GM21423 (cell line): Measurements from ENCODE around the gene KLHDC9.
"Not testable (repeated sequence)": the region's sequence is repeated elsewhere in the genome, so short reads cannot be mapped to it uniquely, and the experiment has no call there.

Experiments
- ATAC-seq: cut with Tn5 transposase; IDR thresholded peaks from one replicate; pipeline ENCODE4 v1.9.1; 2021; ENCODE audit warnings: mild to moderate bottlenecking, moderate library complexity; ENCODE audit not compliant: unreplicated experiment

Gene KLHDC9

GRCh38 chr1:161092621-161093028 lies 5.5 kb upstream of the KLHDC9 start:
- ATAC-seq: no peak

DNA sequence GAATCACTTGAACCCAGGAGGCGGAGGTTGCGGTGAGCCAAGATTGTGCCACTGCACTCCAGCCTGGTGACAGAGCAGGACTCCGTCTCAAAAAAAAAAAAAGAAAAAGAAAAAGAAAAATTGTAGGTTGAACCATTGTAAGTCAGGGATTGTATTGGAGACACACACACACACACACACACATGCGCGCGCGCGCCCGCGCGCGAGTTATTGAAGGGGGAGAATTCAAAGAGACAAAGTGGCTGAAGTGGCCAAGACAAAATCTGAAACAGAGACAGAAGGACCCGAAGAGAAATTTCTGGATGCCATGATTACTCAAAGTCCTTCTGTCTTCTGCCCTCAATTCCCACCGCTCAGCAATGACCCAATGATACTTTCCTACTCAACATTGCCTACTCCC lies 3.7 kb upstream of the KLHDC9 start:
- no peak for ATAC-seq

DNA sequence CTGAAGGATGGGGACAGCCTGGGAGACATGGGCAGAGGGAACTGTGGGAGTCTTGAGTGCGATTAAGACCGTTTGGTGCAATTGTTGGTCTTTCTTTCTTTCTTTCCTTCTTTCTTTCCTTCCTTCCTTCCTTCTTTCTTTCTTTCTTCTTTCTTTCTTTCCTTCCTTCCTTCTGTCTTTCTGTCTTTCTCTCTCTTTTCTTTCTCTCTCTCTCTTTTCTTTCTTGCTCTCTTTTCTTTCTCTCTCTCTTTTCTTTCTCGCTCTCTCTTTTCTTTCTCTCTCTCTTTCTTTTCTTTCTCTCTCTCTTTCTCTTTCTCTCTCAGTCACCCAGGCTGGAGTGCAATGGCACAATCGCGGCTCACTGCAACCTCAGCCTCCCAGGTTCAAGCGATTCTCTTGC lies 2.9 kb upstream of the KLHDC9 start:
- ATAC-seq: no peak

- ATAC-seq: peak; percentile 42
Measured at GRCh38 chr1:161096015-161096414, 2.1 kb upstream of the KLHDC9 start.

GRCh38 chr1:161096530-161096929 lies 1.6 kb upstream of the KLHDC9 start:
- no peak for ATAC-seq

- ATAC-seq: no peak
Measured at GRCh38 chr1:161099090-161099802, 1.1 kb downstream of the KLHDC9 start.

DNA sequence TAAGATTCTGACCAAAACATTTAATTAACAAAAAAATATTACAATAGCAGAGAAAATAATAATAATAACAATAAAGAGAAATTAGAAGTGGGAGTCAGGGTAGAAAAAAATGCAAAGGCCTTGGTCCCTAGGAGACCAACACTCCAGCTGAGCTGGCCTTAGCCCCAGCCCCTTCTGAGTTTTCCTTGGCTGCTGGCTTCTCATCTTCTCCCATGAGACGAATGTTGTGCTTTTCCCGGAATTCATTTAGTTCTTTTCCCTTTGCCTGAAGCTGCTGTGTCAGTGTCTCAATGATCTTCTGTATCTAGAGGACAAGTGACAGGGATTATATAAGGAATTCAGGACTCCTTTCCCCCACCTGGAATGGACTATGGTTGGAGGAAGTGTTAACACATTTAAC lies 2.4 kb downstream of the KLHDC9 start:
- no peak for ATAC-seq

- no peak for ATAC-seq
Measured at GRCh38 chr1:161106431-161106830, 8.3 kb downstream of the KLHDC9 start.

DNA sequence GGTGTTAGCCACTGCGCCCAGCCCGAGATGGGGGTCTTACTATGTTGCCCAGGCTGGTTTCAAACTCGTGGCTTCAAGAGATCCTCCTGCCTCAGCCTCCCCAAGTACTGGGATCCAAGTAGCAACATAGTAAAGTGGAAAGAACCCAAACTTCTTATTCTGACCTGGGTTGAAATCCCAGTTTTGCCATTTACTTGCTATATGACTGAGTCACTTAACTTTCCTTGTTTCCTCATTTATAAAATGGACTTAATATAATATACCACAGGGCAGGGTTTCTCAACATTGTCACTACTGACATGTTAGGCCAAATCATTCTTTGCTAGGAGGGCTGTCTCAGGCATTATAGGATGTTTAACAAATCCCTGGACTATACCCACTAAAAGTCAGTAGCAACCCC lies 13.0 kb downstream of the KLHDC9 start:
- ATAC-seq: no peak

- ATAC-seq: no peak
Measured at GRCh38 chr1:161111527-161111926, 13.4 kb downstream of the KLHDC9 start.

DNA sequence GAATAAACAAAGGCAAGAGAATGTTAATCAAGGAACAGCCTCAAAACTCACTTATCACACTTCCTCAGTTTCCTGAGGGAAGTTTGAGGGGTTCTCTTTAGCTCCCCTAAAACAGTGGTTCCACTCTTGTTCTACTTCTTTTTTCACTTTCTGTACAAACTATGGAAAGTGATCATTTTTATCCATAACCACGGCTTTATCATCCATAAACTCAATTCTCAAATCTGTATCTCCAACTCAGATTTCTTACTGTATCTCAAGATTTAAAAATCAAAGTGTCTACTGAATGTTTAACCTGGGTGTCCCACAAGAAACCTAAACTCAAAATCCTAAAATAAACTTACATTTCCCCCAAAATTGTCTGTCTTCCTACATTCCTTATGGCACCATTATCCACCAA lies 15.8 kb downstream of the KLHDC9 start:
- no peak for ATAC-seq

DNA sequence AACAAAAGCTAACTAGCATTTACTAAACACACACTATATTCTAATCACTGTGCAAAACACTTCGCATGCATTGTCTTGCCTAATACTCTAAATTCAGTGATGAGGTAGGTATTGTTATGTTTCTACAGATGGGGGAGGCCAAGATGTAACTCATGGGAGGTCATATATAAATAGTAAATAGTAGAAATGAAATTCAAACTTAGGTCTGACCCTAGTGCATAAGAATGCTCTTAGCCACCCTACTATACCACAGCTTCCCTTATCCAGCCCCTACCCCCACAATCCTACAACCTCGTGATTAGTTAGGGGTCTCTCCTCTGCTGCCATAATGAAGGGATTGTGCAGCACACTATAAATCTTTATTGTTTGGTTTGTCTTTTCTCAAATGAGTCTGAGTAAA lies 16.4 kb downstream of the KLHDC9 start:
- ATAC-seq: no peak

GRCh38 chr1:161115132-161115711 lies 17.1 kb downstream of the KLHDC9 start:
- no peak for ATAC-seq

DNA sequence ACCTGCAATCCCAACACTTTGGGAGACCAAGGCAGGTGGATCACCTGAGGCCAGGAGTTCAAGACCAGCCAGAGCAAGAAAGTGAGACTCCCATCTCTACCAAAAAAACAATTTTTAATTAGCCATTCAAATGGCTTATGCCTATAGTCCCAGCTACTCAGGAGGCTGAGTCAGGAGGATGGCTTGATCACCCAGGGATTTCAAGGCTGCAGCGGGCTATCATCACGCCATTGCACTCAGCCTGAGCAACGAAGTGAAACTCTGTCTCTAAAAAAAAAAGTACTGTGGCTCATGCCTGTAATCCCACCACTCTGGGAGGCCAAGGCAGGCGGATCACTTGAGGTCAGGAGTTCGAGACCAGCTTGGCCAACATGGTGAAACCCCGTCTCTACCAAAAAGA lies 17.8 kb downstream of the KLHDC9 start:
- ATAC-seq: not testable (repeated sequence)

- ATAC-seq: peak; percentile 78
Measured at GRCh38 chr1:161117759-161118581, 19.8 kb downstream of the KLHDC9 start, which contains the start of the genes NIT1 and PFDN2. Gene NIT1 (plus strand): TSS chr1:161118105. CDS start chr1:161118177, 72 bp downstream. Gene PFDN2 (minus strand): TSS chr1:161118037. CDS start chr1:161118026, 11 bp downstream.

DNA sequence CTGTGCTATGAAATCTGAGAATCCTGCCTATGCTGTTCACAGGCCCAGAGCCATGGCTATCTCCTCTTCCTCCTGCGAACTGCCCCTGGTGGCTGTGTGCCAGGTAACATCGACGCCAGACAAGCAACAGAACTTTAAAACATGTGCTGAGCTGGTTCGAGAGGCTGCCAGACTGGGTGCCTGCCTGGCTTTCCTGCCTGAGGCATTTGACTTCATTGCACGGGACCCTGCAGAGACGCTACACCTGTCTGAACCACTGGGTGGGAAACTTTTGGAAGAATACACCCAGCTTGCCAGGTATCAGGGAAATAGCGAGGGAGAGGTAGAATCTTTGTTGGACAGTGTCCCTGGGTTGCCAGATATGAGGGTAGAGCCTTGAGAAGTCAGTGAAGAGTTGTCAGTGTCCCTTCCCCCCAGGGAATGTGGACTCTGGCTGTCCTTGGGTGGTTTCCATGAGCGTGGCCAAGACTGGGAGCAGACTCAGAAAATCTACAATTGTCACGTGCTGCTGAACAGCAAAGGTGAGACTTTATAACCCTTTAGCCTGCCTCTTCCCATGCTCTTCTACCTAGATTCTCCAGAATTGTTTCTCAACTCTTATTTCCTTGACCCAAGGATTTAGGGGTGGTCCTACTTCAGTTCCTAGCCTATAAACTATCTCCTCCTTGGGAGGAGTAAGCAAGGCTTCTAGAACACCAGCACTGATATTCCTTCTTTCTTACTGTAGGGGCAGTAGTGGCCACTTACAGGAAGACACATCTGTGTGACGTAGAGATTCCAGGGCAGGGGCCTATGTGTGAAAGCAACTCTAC lies 21.1 kb downstream of the KLHDC9 start:
- ATAC-seq: peak; percentile 46

DNA sequence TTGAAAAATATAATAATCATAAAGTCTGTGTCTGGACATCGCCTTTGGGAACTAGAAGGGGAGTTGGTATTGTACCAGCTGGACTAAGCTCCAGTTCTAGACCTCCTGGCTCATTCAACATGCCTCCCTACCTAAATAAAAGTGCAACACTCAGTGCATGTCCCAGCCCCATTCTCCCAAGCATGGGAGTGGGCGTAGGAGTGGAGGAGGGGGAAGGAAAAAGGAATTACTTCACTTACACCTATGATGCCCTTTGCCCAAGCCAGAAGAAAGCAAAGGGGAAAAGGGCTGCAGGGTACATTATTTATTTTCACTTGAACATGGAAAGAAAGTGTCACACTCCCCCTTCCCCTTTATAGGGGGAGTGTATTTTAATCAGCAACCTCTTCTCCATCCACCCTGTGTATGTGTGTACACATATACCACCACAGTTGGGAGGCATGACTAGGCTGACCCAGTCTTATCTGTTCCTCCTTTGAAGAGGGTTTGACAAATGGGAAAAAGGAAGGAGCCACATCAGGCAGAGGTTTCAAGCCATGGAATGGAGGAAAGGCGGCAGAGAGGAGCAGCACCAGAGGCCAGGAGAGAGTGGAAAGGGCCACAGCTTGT lies 23.0 kb downstream of the KLHDC9 start:
- ATAC-seq: no peak

- ATAC-seq: no peak
Measured at GRCh38 chr1:161121834-161122233, 23.7 kb downstream of the KLHDC9 start.

DNA sequence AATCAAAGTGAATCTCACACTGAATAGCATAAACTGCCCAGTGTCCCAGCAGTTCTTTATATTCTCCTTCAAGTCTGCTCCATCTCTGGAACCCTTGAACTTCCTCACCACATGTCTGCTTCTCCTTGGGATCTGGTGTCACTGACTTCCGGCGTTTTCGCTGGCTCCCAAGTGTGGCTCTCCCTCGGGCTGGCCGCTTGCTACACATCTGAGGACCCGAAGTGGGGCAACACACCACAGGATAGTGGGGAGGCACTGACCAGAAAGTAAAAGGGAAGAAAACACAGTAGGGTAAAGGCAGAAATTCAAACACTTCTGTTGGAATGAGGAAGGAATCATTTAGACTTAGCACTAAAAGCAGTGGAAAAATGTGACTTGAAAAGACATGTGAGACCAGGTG lies 24.8 kb downstream of the KLHDC9 start:
- no peak for ATAC-seq

DNA sequence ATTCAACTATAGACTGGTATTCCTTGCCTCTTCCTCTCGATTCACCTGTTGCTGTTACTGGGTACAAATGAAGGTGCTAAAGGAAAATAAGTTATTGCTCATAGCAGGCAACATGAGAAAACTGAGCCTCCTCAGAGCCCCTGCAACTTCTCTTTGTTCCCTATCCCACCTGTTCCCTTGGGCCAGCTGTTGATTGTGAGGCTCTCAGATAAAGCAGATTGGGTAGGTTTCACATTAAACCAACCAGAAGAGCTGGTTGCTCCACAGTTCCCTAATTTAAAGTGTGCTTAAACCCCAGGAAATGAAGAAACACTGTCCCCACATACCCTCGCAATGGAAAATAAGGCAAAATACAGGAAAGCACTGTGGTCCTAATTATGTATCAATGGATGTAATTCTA lies 29.5 kb downstream of the KLHDC9 start:
- no peak for ATAC-seq
